Hepatocyte (in vitro differentiated cells): ENCODE results near the gene PDE4DIP.
"Not testable (repeated sequence)": the region's sequence is repeated elsewhere in the genome, so short reads cannot be mapped to it uniquely, and the experiment has no call there.

ENCODE experiments used
- CTCF ChIP-seq: fragments of 200-600 bp; sonication (generic); IDR thresholded peaks from 2 replicates; pipeline ENCODE4 v1.5.1; 2016; ENCODE audit warnings: antibody characterized with exemption, mild to moderate bottlenecking; ENCODE audit not compliant: poor library complexity
- EZH2 ChIP-seq: fragments of 200-600 bp; sonication (generic); IDR thresholded peaks from 2 replicates; pipeline ENCODE4 v1.6.1; 2016; ENCODE audit warnings: antibody characterized with exemption, mild to moderate bottlenecking, borderline replicate concordance
- EZH2phosphoT487 ChIP-seq: fragments of 200-600 bp; sonication (generic); IDR thresholded peaks from one replicate; pipeline ENCODE4 v1.6.1; 2018; ENCODE audit warnings: antibody characterized with exemption, mild to moderate bottlenecking, low read depth, moderate library complexity; ENCODE audit not compliant: unreplicated experiment, severe bottlenecking

- TF ChIP-seq CTCF, EZH2, EZH2phosphoT487: not testable (repeated sequence)
These were observed 108.2 kb downstream of the PDE4DIP start for GRCh38 chr1:148952253-148952937.
